Measurements from ENCODE around the gene SPTBN5.

SPTBN5 gene

DNA sequence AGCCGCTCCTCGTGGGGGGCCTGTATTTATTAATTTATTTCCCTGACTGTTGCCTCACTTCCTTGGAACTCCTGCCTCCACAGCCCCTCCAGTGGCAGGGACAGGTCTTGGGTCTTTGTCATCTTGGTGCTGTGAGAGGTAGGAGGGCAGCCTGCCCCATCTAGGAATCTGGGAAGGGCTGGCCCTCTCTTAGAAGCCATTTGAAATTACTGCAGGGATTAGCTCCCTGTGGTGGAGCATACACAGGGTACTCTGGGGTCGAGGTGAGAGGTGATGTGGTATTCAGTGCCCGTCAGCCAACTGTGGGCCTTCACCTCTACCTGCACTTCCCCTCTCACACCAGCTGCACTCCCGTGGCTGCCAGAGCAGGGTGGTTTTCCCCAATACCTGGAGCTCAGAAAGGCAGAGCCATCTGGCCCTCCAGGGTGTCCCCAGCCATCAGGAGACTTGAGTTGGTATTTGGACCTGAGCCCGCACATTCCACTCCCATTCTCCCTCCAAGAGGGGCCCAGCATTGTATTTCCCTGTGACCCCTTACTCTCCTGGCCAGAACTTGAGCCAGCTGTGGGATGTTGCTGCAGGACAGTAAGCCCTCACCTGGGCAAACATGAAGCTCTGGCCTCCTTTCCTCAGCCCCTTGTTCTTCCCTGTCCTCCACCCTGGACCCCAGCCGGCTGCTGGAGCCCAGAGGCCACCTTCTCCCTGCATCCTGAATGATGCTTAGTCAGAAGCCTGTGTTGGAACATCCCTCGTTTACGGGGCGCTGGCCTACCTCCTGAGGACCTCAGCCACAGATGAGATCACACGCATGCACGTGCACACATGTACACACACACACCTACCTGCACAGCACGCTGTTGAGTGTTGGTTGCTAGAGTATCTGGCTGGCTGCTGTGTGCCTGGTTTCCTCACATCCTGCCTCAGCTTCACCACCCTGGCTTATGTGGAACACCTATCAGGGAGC is 68.0 kb downstream of the SPTBN5 start:
- FAIRE-seq: no peak

DNA sequence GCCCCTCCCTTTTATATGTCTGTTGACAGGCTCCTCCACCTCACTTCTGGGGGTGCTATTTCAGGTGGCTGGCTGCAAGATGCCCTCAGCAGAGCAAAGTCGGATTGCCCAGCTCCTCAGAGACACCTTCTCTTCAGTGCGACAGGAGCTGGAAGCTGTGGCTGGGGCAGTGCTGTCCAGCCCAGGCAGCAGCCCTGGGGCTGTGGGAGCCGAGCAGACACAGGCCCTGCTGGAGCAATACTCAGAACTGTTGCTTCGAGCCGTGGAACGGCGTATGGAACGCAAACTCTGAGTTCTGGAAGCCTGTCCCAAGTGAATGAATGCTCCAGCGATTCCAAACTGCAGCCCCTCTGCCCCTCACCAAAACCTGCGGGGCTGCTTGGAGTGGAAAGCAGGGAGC is 68.7 kb downstream of the SPTBN5 start:
- no peak for FAIRE-seq
- no peak for DNase-seq (ENCODE audit: low spot score)

More for the DNA sequence above, 68.0 kb downstream of the SPTBN5 start:
- no peak for DNase-seq (ENCODE audit: low spot score)

DNA sequence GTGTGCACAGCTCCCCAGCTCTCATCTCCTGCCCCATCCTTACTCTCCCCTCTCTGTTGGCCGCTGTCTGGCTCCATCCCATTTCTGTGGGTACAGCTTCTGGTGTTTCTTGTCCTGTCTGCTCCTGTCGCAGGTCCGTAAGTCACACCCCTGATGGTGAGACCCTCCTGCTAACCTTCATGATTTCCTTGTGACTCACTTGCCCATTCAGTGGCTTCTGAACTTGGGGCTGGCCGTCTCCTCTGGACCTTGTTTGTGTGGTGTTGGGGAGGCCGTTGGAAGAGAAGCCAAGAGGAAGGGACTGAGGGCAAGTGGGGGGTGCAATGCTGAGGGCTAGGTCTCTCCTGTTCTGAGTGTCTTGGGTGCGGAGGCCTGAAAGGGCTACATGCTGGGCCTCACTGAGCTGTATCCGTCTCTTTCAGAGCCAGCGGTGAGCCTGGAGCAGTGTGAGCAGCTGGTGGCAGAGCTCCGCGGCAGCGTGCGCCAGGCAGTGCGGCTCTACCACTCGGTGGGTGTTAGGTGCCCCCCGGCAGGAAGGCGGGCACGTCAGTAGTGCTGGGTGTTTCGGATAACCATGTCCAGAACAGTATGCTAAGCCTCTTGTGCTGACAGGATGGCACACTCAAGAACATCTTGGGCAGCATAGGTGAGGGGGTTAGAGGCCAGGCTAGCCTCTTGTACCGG is 69.6 kb downstream of the SPTBN5 start:
- FAIRE-seq: no peak

GRCh38 chr15:41823502-41823901 is 70.4 kb downstream of the SPTBN5 start:
- DNase-seq (ENCODE audit: low spot score) (no peak), FAIRE-seq (no peak)

More for the DNA sequence above, 69.6 kb downstream of the SPTBN5 start:
- no peak for DNase-seq (ENCODE audit: low spot score)

- DNase-seq (ENCODE audit: low spot score): no peak
- no peak for FAIRE-seq
Observed at GRCh38 chr15:41822957-41823356, 70.9 kb downstream of the SPTBN5 start.

GRCh38 chr15:41822471-41822870 is 71.4 kb downstream of the SPTBN5 start:
- DNase-seq (ENCODE audit: low spot score): no peak
- FAIRE-seq: no peak

DNA sequence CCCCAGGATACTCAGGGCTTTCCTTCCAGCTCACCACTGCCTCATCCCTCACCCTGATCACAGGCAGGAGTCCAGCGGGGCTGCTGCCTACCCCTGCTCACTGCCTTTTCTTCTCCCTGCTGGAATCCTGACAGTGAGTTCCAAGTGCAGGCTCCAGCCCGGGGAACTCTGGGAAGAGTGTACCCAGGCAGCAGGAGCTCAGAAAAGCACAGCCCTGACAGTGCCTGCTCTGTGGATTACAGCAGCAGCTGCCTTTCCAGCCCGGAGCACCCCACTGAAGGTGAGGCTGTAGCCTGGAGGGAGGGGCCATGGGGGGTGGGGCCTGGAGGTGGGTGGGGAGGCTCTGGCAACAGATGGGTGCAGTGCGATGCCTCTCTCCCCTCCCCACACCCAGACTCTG is 72.0 kb downstream of the SPTBN5 start:
- DNase-seq (ENCODE audit: low spot score) (no peak), FAIRE-seq (no peak)

GRCh38 chr15:41820791-41821423 is 72.9 kb downstream of the SPTBN5 start:
- DNase-seq (ENCODE audit: low spot score): no peak

DNA sequence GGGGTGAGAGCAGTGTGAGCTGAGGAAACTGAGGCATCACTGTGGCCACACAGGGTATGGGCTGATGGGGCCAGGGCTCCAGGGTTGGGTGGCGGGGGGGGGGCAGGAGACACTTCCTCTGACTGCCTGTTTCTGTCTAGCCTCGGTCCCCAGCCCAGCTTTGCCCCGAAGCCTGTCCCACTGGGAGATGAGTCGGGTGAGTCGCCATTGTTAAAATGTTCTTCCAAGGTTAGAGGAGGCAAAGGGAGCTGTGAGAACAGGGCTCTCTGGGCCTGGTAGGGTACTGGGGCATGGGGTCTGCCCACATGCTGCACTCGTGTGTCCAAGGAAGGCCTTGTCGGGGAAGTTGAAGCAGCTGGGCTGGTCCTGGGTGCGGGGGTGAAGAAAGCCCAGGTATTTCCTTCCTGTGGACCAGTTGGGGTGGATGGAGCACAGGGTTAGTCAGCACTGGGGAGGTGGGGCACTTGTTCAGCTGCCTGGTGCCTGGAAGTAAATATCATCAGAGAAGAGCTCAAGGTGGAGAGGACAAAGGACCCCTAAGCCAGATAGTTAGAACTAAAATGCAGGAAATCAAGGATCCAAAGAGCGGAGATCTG is 74.3 kb downstream of the SPTBN5 start:
- DNase-seq (ENCODE audit: low spot score) (no peak), FAIRE-seq (no peak)

More at GRCh38 chr15:41820791-41821423, 72.9 kb downstream of the SPTBN5 start:
- FAIRE-seq: no peak

GRCh38 chr15:41817781-41818180 is 76.1 kb downstream of the SPTBN5 start:
- FAIRE-seq (no peak), DNase-seq (ENCODE audit: low spot score) (no peak)

DNA sequence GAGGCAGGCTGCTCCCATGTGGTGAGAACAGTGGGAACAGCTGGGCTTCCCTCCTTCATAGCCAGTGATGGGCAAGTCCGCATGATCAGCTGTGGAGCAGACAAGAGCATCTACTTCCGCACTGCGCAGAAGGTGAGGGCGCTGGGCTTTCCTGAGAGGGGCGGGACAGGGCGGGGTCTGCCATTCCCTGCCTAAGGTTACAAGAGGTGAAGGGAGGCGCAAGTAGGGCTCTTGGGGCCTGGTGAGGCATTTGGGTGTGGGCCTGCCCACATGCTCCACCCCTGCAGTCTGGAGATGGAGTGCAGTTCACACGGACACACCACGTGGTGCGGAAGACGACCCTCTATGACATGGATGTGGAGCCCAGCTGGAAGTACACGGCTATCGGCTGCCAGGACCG is 76.5 kb downstream of the SPTBN5 start:
- no peak for FAIRE-seq
- DNase-seq (ENCODE audit: low spot score): no peak

GRCh38 chr15:41816788-41817187 is 77.1 kb downstream of the SPTBN5 start:
- DNase-seq (ENCODE audit: low spot score) (no peak), FAIRE-seq (no peak)

GRCh38 chr15:41814534-41814933 is 79.3 kb downstream of the SPTBN5 start:
- no peak for DNase-seq (ENCODE audit: low spot score)
- no peak for FAIRE-seq

- FAIRE-seq (no peak), DNase-seq (ENCODE audit: low spot score) (no peak)
Observed at GRCh38 chr15:41813426-41813825, 80.4 kb downstream of the SPTBN5 start.

- DNase-seq (ENCODE audit: low spot score): no peak
- no peak for FAIRE-seq
Observed at GRCh38 chr15:41812820-41813375, 81.0 kb downstream of the SPTBN5 start.

DNA sequence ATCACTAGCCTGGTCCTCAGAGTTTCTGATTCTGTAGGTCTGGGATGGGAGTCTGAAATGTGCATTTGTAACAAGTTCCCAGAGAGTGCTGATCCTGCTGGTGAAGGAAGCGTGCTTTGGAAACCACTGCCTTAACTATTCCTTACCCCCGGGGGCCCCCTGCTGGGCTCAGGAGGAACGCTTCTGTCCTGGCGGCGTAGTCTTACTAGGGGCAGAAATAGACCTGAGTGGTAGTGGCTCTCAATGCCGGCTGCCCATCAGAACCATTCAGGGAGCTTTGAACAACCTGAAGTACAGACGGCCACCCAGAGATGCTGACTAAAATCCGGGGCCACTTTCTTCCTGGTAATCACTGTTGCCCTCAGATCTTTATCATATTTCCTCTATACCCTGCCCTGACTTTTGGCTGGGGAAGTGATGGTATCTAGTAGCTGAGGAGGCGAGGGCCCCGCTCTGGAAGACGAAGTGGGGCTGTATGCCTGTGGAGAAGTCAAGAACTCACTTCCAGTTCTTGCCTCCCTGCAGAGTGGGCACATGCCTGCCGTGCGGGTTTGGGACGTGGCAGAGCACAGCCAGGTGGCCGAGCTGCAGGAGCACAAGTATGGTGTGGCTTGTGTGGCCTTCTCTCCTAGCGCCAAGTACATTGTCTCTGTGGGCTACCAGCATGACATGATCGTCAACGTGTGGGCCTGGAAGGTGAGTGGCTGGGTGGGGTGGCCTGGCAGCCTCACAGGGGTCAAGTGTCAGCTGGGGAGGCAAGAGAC is 82.2 kb downstream of the SPTBN5 start:
- FAIRE-seq: no peak
- peak; percentile 49 for DNase-seq (ENCODE audit: low spot score)

DNA sequence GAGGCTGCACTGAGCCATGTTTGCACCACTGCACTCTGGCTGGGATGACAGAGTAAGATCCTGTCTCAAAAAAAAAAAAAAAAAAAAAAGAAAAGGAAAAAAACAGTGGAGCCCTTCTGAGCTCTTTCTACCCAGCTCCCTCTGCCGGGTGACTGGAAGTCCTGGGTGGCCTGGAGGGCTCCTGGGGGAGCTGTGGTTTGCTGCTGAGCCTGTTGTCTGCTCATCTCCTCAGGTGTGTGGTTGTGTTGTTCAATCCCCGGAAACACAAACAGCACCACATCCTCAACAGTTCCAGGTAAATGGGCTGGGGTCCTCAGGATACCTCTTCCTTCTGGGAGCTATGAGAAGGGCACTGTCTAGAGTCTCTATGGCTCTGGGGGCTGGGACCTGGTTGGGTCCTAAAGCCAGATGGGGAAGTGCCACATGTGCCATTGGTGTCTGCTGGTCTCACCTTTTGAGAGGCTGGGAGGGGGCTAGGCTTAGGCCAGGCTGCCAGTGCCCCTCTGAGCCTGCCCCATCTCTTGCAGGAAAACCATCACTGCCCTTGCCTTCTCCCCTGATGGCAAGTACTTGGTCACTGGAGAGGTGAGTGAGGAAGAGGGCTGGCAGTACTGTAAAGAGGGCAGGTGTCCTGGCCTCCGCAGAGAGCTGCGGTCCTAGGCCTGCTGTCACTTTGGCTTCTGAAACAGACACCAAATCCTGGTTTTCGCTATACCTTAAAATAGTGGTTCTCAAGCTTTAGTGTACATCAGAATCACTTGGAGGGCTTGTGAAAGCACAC is 83.0 kb downstream of the SPTBN5 start:
- FAIRE-seq (no peak), DNase-seq (ENCODE audit: low spot score) (no peak)

DNA sequence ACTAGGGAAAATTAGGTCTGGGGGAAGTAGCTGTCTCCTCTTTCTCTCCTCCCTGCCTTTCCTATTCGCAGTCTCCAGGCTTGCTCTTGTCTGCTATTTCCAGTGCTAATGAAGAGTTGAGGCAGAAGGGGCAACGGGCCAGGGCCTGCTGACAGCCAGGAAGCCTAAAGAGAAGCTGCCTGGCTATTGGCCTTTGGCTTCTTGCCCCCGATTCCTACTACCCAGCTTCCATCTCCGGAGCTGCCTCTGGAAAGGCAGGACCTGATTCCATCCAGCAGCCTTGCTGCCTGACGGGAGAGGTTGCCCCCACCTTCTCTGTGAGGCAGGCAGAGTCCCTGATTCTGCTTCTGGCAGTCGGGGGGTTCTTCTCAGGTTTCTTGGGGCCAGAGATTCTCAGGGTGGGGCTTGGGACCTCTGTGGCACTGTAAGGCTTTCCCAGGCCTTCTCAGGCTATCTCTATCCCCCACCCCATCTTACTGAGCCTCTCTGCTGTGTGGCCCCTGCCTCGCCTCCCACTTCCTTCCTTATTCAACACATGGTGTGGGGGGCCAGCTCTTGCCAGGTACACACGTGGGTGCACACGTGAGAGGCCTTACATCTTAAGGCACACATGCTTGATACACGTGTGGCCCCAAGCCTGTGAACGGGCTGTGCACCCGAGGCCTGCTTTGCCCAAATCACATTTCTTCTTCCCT is 84.2 kb downstream of the SPTBN5 start:
- DNase-seq (ENCODE audit: low spot score): no peak
- no peak for FAIRE-seq

- DNase-seq (ENCODE audit: low spot score): peak; percentile 36
- no peak for FAIRE-seq
Observed at GRCh38 chr15:41809121-41809520, 84.7 kb downstream of the SPTBN5 start.

All from RCC 7860 (cell line).